Stimulated activated CD8-positive, alpha-beta memory T cell treated with anti-CD3 and anti-CD28 coated beads, Interleukin-2, amount 100 ng/mL, for 1 hour (primary cell): ENCODE results near the gene TGFB1I1.
A peak's percentile ranks its signal among the peaks of the same experiment; 100 is the strongest.
"Not testable (repeated sequence)": the region's sequence is repeated elsewhere in the genome, so short reads cannot be mapped to it uniquely, and the experiment has no call there.

ENCODE experiments used
- DNase-seq, 2 donors: peaks; one replicate each; pipeline ENCODE4 v3.0.0-alpha.2; 2020; ENCODE audit warnings: low read depth in 2 of 2

The TGFB1I1 gene

DNA sequence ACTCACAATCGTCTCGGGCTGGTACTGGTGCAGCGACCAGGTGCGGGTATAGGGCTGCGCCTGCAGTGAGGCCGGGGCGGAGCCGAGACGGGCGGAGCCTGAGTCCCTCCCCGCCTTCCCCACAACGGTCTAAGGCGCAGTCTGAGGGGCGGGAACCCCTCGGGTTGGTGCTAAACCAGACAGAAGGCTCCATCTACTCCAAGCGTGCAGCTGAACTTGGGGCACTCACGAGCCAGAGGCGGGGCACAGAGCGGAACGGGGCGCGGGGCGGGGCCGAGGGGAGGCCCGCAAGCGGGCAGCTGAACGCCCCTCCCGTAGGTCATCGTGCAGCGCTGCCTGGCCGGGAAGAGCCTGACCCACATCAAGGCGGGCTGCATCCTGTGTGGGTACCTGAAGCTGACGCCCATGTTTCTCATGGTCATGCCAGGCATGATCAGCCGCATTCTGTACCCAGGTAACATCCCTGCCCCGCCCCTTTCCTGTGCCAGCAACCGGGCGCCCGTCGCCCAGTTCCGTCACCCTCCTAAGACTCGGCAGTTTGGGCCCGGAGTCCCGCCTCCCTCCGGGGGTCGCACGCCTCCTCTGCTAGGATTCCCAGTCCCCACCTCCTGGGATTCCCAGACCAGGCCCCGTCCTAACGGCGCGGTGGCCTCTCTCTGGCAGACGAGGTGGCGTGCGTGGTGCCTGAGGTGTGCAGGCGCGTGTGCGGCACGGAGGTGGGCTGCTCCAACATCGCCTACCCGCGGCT is 15.9 kb downstream of the TGFB1I1 start:
- peak; percentile 35 to 46 for DNase-seq

DNA sequence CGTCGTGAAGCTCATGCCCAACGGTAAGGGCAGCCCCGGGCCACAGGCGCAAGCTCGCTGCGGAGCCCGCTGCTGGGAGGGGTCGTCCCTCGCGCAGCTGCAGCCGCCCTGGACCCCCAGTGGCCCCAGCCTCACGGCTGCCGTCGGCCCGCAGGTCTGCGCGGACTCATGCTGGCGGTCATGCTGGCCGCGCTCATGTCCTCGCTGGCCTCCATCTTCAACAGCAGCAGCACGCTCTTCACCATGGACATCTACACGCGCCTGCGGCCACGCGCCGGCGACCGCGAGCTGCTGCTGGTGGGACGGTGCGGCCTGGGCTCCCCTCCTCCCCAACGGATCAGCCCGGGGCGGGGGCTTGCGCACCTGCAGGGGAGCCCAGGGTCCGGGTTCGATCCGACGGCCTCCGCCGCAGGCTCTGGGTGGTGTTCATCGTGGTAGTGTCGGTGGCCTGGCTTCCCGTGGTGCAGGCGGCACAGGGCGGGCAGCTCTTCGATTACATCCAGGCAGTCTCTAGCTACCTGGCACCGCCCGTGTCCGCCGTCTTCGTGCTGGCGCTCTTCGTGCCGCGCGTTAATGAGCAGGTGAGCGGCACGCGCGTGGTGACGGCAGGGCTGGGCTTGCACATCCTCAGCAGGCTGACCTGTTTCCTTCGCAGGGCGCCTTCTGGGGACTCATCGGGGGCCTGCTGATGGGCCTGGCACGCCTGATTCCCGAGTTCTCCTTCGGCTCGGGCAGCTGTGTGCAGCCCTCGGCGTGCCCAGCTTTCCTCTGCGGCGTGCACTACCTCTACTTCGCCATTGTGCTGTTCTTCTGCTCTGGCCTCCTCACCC is 16.7 kb downstream of the TGFB1I1 start:
- no peak for DNase-seq

DNA sequence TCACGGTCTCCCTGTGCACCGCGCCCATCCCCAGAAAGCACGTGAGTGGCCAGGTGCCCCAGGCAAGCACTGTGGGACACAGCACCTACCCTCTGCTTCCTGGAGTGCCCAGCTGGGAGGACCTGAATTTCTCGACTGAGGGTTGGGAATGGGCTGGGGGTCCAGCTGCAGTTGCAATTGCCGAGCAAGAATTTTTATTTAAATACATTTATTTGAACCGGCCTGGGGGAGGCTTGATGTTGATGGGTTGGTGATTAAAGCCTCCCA is 17.3 kb downstream of the TGFB1I1 start:
- no peak for DNase-seq

DNA sequence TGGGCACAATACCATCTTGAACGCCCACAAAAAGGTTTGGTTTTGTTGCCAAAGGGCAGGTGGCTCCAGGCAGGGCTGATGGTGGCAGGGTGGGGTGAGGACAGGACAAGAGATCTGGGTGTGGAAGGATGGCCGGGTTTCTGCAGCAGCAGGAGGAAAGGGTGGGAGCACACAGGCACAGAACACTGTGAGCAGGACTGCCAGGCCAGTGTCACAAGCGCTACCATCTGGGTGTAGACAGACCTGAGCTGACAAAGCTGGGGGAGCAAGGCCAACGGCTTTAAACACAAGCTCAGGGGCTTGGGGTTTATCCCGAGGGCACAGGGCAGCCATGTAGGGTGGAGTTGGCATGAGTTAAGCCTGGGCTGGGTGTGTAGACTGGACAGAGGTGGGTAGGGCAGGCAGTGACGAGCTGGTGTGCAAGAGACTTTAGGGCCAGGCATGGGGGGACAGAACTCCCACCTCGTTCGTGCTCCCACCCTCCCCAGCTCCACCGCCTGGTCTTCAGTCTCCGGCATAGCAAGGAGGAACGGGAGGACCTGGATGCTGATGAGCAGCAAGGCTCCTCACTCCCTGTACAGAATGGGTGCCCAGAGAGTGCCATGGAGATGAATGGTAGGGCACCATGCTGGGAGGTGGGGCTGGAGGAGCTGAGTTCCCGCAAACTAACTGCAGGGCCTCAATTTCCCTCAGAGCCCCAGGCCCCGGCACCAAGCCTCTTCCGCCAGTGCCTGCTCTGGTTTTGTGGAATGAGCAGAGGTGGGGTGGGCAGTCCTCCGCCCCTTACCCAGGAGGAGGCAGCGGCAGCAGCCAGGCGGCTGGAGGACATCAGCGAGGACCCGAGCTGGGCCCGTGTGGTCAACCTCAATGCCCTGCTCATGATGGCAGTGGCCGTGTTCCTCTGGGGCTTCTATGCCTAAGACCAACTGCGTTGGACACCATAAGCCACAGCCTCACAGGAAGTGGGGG is 17.9 kb downstream of the TGFB1I1 start:
- DNase-seq = no peak

DNA sequence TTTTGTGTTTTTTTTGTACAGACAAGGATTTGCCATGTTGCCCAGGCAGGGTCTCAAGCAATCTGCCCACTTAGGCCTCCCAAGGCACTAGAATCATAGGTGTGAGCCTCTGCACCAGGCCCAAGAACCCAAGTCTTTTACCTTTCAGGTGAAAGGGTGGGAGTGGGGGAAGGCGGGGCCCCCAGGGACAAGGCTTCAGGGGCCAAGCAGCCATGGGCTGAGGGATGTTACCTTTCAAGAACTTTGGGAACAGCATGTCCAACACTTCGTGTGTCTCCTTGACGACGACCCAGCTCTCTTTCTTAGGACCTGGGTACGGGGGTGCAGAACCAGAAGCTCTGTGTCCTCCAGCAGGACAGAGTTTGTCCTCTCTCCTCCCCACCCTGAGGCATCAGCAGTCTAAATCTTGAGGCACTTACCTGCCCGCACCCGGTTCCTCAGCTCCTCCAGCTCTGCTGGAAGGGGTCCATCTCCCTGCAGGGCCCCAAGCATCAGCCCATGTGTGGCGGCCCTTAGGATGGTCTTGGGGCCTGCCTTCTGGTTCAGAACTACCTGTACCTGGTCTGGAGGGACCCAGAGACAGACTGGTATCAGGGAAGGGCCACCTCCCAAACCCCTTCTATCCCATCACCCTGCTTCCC is 19.9 kb downstream of the TGFB1I1 start:
- DNase-seq = no peak

DNA sequence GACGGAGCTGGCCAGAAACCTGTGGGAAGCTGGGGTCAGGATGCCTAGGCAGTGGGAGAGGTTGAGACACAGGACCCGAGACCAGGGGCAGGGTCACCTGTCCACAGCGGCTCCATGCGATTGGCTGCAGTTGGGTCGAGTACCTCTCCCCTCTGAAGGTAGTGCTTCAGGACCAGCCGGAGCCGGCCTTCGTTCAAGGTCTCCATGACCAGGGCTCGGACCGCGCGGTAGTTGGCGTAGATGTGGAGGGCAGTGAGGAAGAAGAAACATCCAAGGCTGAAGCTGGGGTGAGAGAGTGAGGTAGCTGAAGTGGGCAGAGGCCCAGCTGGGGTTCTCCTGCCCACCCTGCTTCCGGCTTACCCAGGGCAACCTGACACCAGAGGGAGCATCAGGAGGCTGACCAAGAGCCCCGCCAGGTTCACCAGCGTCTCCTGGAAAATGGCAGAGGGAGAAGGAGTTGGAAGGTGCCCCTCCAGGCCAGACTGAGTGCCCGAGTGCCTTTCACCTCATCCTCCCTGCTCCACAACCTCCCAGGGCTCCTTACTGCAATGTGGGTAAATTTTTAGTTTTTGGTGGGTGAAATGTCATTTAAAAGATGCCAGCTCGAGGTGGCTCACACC is 21.7 kb downstream of the TGFB1I1 start:
- no peak for DNase-seq

DNA sequence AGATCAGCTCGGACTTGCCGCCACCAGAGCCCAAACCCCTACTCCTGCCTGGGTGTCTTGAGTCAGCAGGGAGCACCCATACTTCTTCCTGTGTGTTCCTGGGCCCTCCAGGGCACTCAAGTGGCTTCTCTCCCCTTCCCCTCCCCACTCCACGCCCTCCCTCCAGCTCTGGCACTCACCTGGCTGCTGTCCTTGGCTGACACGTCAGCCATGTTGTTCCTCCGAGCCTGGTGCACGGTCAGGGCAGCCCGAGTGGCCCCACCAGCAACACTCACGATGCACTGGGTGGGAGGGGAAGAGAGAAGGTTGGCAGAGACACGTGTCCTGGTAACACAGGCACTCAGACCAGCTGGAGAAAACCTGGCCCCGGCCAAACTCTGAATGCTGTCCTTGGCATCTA is 24.7 kb downstream of the TGFB1I1 start:
- DNase-seq = no peak

DNA sequence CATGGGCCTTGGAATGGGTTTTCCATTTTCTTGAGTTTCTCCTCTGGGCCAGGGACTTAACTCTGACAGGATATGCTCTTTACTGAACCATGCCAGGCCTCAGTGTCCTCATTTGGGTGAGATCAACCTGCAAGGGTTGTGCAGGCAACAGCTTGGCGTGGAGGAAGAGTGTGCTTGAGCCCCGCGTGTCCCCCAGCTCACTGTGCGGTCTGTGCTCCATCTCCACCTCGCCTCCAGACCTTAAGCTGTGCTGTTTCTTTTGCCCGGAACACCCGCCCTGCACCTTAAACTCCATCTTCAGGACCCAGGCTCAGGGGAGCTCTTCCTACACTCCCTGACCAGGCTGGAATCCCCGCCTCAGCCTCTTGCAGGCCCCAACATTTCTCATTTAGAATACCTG is 26.5 kb downstream of the TGFB1I1 start:
- no peak for DNase-seq

DNA sequence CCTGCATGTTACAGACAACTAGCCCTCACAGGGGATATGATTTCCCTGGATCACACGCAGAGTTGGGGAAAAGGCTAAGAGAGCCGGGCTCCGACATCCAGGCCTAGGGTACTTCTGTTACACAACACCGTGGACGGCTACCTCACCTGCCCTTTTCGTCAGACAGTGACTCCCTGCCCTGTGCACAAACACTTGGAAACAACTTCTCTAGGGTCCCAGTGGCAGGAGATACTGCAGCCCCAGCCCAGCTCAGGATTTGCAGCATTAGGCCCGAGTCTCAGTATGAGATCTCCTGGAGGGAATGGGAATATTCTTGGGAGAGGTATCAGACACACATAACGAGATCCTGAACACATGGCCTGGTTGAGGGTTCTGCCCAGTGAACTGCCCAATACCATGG is 28.0 kb downstream of the TGFB1I1 start:
- no peak for DNase-seq

DNA sequence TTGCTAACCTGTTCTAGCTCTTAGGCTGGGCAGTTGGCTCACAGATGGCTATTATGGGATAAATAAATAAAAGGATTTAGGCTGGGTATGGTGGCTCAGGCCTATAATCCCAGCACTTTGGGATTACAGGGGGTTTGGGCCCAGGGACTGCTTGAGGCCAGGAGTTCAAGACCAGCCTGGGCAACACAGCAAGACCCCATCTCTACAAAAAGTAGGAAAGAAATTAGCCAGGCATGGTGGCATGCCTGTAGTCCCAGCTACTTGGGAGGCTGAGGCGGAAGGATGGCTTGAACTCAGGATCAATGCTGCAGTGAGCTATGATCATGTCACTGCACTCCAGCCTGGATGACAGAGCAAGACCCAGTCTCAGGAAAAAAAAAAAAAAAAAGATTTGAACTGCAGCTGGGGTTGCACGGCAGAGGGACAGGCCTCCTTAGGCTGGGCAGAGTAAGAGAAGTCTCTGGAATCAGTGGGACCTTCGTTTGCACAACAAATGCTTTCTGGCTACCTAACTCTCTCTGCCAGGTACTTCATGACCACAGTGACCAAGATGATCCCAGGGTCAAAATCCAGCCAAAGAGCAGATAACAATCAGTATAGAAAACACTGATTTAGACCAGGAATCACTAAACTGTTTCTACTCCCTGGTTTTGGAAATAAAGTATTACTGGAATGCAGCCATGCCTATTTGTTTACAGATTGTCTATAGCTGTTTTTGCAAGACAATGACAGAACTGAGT is 29.4 kb downstream of the TGFB1I1 start:
- no peak for DNase-seq

DNA sequence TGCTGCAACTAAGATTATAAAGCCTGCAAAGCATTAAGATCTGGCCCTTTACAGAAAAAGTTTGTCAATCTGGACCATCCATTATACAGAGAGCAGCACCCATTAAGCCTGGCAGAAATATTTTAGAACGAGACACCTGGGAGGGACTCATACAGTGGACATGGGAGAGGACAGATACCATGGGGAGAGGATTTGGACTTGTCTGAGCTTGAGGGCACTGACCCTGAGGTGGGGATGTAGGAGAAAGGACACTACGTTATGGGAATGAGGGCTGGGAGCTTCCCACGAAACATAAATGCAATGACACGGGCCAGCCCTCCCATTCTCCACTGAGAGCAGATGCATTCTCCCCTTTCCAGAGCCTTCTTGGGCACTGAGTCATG is 30.0 kb downstream of the TGFB1I1 start:
- DNase-seq = no peak

DNA sequence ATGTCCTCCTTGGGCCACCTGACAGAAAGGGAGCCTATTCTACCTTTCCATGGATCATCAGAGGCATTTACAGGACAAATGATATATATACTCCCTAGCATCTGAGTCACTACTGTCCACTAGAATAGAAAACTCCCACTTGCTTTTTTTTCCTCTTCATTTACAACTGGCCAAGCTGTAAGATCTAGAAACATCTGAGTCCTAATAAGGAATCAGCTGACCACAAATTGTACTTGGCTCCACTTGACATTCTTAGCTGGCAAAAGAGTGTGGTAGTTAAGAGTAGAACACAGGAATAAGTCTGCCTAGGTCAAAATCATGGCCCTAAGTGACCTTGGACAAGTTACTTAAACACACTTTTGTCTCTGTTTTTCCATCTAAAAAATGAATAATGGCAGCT is 31.0 kb downstream of the TGFB1I1 start:
- no peak for DNase-seq

DNA sequence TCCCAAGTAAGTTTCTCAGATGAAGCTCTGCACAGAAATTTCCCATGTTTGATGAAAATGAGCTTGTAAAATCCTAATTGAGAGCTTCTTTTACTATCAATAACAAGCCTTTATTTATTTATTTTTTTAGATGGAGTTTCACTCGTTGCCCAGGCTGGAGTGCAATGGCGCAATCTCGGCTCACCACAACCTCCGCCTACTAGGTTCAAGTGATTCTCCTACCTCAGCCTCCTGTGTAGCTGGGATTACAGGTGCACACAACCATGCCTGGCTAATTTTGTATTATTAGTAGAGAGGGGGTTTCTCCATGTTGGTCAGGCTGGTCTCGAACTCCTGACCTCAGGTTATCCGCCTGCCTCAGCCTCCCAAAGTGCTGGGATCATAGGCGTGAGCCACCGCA is 31.6 kb downstream of the TGFB1I1 start:
- not testable (repeated sequence) for DNase-seq

DNA sequence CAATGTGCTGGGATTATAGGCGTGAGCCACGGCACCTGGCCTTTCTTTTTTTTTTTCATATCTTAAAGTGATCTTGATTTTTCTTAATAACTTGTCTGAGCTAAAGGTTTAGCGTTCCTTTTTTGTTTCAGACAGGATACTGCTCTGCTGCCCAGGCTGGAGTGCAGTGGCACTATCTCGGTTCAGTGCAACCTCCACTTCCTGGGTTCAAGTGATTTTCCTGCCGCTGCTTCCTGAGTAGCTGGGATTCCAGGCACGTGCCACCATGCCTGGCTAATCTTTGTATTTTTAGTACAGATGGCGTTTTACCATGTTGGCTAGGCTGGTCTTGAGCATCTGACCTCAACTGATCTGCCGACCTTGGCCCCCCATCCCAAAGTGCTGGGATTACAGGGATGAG is 32.2 kb downstream of the TGFB1I1 start:
- DNase-seq = no peak

DNA sequence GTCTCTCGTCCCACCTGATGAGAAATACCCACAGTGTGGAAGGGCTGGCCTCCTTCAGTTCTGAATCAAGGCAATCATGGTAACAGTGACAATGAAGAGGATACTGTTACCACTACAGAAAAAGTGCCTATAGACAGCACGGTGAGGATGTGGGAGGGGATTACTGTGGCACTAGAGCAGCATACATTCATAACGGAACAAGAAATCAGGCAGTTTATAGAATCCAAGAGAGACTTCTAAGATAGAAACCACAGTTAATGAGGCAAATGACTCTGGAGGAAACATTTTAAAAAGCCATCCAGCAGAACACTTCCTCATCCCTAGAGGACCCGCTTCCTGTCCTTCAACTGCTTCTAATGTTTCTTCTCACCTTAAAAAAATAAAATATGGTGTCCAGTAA is 33.5 kb downstream of the TGFB1I1 start:
- DNase-seq = no peak

DNA sequence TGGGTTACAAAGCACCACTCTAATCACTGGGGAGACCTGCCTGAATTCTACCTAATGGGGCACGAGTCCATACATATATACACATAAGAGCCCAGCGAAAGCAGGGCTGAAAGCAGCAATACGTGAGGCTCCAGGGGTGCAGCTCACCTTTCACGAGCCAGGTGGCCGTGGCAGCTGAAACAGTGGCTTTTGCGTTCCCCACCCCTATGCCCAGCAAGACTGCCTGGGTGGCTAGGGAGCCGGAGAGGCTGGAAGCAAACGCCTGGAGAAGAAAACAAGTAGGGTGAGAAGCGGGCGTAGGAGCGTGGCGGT is 35.6 kb downstream of the TGFB1I1 start:
- DNase-seq = no peak

DNA sequence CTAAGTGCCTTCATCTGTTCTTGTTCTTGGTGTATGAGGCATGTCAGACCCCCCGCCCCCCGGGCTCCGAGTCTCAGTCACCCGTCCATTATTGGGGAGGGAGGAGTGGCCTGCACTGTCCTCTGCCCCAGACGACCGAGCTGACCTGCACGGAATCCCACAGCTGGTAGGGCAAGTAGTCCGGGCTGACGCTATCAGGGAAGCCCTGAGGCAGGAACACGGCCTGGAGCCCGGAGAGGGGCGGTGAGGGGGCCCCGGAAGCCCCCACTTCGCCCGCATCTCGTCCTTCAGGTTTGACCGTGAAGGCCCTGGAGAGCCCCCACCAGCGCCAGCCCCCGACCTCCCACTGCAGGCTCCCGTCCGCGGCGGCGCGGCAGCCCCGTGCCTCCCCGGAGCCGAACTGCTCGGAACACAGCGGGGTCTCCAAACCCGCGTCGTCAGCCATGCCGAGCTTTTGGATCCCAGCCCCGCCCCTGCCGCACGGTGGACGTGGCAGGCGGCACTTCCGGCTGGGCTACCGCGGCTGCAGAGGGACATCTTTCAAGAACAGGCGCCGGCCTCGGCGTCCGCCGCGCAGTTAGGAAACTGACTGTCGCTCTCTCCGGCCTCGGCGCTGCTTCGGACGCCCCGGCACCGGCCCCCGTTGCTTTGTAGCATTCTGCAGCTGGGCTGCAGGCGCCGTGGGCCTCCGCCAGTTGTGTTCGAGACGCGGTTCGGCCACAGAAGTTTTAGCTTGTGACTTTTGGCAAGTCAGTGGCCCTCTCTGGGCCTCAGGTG is 36.2 kb downstream of the TGFB1I1 start, which contains the start of gene RUSF1:
Gene RUSF1 (minus strand): TSS at position 463 of the 777 bp plus-strand sequence. CDS start 18 bp downstream, at position 445.
- peak; percentile 54 to 68 for DNase-seq

DNA sequence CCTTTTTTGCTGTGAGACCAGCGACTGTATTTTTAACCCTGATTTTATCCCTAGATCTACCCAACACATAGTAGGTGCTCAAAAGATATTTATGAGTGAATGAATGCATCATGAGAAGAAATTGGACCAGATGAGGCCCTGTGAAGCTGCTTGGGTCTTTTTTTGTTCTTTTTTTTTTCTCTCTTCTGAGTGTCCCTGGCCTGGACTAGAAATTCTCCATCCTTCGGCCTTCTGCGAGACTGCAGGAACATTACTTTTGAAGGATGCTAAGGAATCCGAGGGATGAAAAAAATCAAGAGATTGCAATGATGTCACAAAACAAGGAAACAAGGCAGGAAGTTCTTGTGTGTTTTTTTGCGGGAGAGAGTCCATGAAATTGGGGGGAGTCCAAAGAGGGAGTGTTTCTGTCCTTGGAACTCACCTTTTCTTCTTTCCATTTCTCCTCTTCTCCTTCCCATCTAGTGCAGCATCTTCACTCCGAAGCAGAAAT is 36.8 kb downstream of the TGFB1I1 start:
- no peak for DNase-seq

DNA sequence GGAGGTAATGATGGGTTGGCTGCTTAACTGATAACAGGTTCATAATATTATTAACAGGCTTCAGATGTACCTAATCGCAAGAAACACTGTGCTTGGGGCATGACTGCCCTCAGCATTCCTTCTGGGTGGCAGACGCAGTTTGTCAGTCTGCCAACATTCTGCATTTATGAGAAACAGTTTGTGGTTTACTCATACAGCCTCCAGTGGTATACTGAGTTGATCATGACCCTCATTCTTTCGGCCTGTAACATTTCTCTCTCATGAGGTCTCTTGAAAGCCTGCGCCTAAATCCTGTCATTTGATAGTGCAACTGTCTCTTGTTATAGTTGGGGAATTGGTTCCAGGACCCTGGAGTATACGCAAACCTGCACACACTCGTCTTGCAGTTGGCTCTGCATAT is 41.2 kb downstream of the TGFB1I1 start:
- DNase-seq = no peak

DNA sequence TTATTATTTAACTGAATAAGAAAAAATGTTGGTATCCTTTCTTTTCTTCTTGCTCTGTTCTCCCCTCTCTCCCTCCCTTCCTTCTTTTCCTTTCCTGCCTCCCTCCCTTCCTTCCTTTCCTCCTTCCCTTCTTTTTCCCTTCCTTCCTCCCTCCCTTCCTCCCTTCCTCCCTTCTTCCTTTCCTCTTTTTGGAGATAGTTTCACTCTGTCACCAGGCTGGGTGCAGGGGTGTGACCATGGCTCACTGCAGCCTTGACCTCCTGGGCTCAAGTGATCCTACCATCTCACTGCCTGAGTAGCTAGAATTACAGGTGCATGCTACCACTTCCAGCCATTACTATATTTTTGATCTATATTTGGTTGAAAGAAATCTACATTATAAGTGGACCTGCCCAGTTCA is 41.9 kb downstream of the TGFB1I1 start:
- DNase-seq = no peak
